DMS53 treated with DMSO at 0.1 percent for 48 hours (cell line): ENCODE data around the gene ATG9A.

ENCODE experiments used
- DNase-seq: peaks from one replicate; lab custom pipeline; 2025; ENCODE audit not compliant: unreplicated experiment; lab: John Stamatoyannopoulos, UW

ATG9A gene

GRCh38 chr2:219223831-219224610 lies 5.4 kb downstream of the ATG9A start:
- no peak for DNase-seq

- DNase-seq, result no peak
Measured at GRCh38 chr2:219221957-219222518, 7.4 kb downstream of the ATG9A start.

GRCh38 chr2:219220652-219221402 lies 8.6 kb downstream of the ATG9A start:
- DNase-seq, result no peak

- no peak for DNase-seq
Measured at GRCh38 chr2:219219784-219220532, 9.5 kb downstream of the ATG9A start.

- DNase-seq, result peak; percentile 88
Measured at GRCh38 chr2:219218732-219219701, 10.4 kb downstream of the ATG9A start, which contains the start of gene ABCB6. Gene ABCB6, minus strand, starts transcription at chr2:219218958. Its CDS starts 285 bp downstream, at chr2:219218673.

GRCh38 chr2:219218217-219218731 lies 11.2 kb downstream of the ATG9A start:
- DNase-seq, result peak; percentile 32

GRCh38 chr2:219216535-219216915 lies 12.9 kb downstream of the ATG9A start:
- DNase-seq, result no peak

GRCh38 chr2:219215871-219216534 lies 13.4 kb downstream of the ATG9A start:
- DNase-seq, result no peak

- DNase-seq, result no peak
Measured at GRCh38 chr2:219214786-219215185, 14.7 kb downstream of the ATG9A start.

- no peak for DNase-seq
Measured at GRCh38 chr2:219214141-219214540, 15.3 kb downstream of the ATG9A start.

GRCh38 chr2:219213486-219214071 lies 15.9 kb downstream of the ATG9A start:
- DNase-seq, result no peak

- DNase-seq, result no peak
Measured at GRCh38 chr2:219213026-219213415, 16.4 kb downstream of the ATG9A start.

- no peak for DNase-seq
Measured at GRCh38 chr2:219210886-219211362, 18.5 kb downstream of the ATG9A start.

GRCh38 chr2:219210196-219210885 lies 19.1 kb downstream of the ATG9A start:
- no peak for DNase-seq

- DNase-seq, result no peak
Measured at GRCh38 chr2:219209236-219210195, 19.9 kb downstream of the ATG9A start.

- no peak for DNase-seq
Measured at GRCh38 chr2:219207884-219208740, 21.3 kb downstream of the ATG9A start.
